ENCODE results near the gene GRIK2. TPM values are rescaled to one million over a fixed set of nuclear protein-coding genes. Genes with fewer than 3 reads are reported as not detected.

The GRIK2 gene
- total RNA-seq, 6 experiments from 2014 or later, result 25.0 to 33.3 (median 28.3) TPM

- H3K4me3 Mint-ChIP-seq, result no peak overlapping the region
- no peaks in the 10 kb centered on the region for H3K9me3 Mint-ChIP-seq
- peaks cover 20% of the 10 kb centered on the region for H3K4me1 Mint-ChIP-seq (ENCODE audit: low read depth)
- no peak overlapping the region for H3K27ac Mint-ChIP-seq
- H3K27me3 Mint-ChIP-seq (ENCODE audit: insufficient read depth), result no peaks in the 10 kb centered on the region; the same call in 1 of the 2 replicates
- TF ChIP-seq CTCF (IDR thresholded peaks at IDR 0.05), result peak; percentile 60
- DNase-seq, result no peak
- H3K36me3 Mint-ChIP-seq (ENCODE audit: low read depth), result no peaks in the 10 kb centered on the region
These were observed 252.3 kb downstream of the GRIK2 start for GRCh38 chr6:101645770-101646169.

- H3K27ac Mint-ChIP-seq, result no peak overlapping the region
- H3K4me3 Mint-ChIP-seq, result no peak overlapping the region
- H3K9me3 Mint-ChIP-seq, result no peaks in the 10 kb centered on the region
- no peak for DNase-seq
- peaks cover 5% of the 10 kb centered on the region; the same call in 1 of the 2 replicates for H3K27me3 Mint-ChIP-seq (ENCODE audit: insufficient read depth)
- no peaks in the 10 kb centered on the region for H3K36me3 Mint-ChIP-seq (ENCODE audit: low read depth)
- no peak for TF ChIP-seq CTCF (IDR thresholded peaks at IDR 0.05)
- H3K4me1 Mint-ChIP-seq (ENCODE audit: low read depth), result peaks cover 27% of the 10 kb centered on the region
These were observed 257.0 kb downstream of the GRIK2 start for GRCh38 chr6:101650402-101651100.

- Mint-ChIP-seq H3K27me3 (ENCODE audit: insufficient read depth) (peaks cover 5% of the 10 kb centered on the region; the same call in 1 of the 2 replicates), H3K4me1 (ENCODE audit: low read depth) (peaks cover 19% of the 10 kb centered on the region), H3K36me3 (ENCODE audit: low read depth) (no peaks in the 10 kb centered on the region), H3K9me3 (no peaks in the 10 kb centered on the region), H3K27ac (0 out of 2 replicates have a peak overlapping the region, but pooled peaks have one; percentile 2), H3K4me3 (no peak overlapping the region)
- no peak for DNase-seq
- TF ChIP-seq CTCF (IDR thresholded peaks at IDR 0.05), result no peak
These were observed 258.6 kb downstream of the GRIK2 start for GRCh38 chr6:101652079-101652478.

GRCh38 chr6:101655109-101655508 lies 261.6 kb downstream of the GRIK2 start:
- no peak overlapping the region for H3K27ac Mint-ChIP-seq
- H3K4me3 Mint-ChIP-seq, result no peak overlapping the region
- peaks cover 5% of the 10 kb centered on the region; the same call in 1 of the 2 replicates for H3K27me3 Mint-ChIP-seq (ENCODE audit: insufficient read depth)
- no peak for DNase-seq
- H3K9me3 Mint-ChIP-seq, result peaks cover 10% of the 10 kb centered on the region; the same call in 1 of the 2 replicates
- H3K4me1 Mint-ChIP-seq (ENCODE audit: low read depth), result peaks cover 23% of the 10 kb centered on the region
- H3K36me3 Mint-ChIP-seq (ENCODE audit: low read depth), result peaks cover 15% of the 10 kb centered on the region; the same call in 1 of the 2 replicates
- no peak for TF ChIP-seq CTCF (IDR thresholded peaks at IDR 0.05)

GRCh38 chr6:101662111-101662897 lies 268.8 kb downstream of the GRIK2 start:
- DNase-seq, result no peak
- Mint-ChIP-seq H3K9me3 (peaks cover 10% of the 10 kb centered on the region; the same call in 1 of the 2 replicates), H3K4me1 (ENCODE audit: low read depth) (peaks cover 31% of the 10 kb centered on the region), H3K27me3 (ENCODE audit: insufficient read depth) (no peaks in the 10 kb centered on the region), H3K4me3 (no peak overlapping the region), H3K36me3 (ENCODE audit: low read depth) (peaks cover 44% of the 10 kb centered on the region), H3K27ac (no peak overlapping the region)
- TF ChIP-seq CTCF (IDR thresholded peaks at IDR 0.05), result no peak
